Liver (tissue), 9 donors: Measurements from ENCODE around the gene TAF1. TPM values are rescaled to one million over a fixed set of nuclear protein-coding genes. Genes with fewer than 3 reads are reported as not detected.

ENCODE experiments used
- DNase-seq: peaks from one replicate; pipeline ENCODE4 v3.0.0-alpha.2; 2017; ENCODE audit warnings: low spot score
- H3K27ac ChIP-seq, 2 donors: one replicate each; pipeline ENCODE4 v1.7.0; 2013; ENCODE audit warnings: inconsistent platforms in 2 of 2, low read length in 2 of 2, control low read depth in 1 of 2, low read depth in 1 of 2, mild to moderate bottlenecking in 1 of 2
- H3K27me3 ChIP-seq, 4 donors: one replicate each; pipeline versions ENCODE4 v1.6.1 to v1.7.0; 2013; ENCODE audit warnings: low read length in 3 of 4, inconsistent platforms in 1 of 4, mild to moderate bottlenecking in 1 of 4, moderate library complexity in 1 of 4; ENCODE audit not compliant: control insufficient read depth in 4 of 4, insufficient read depth in 4 of 4
- H3K36me3 ChIP-seq, 4 donors: one replicate each; pipeline versions ENCODE4 v1.6.1 to v1.7.0; 2013; ENCODE audit warnings: low read length in 3 of 4, mild to moderate bottlenecking in 3 of 4, low read depth in 1 of 4, moderate library complexity in 1 of 4; ENCODE audit not compliant: control insufficient read depth in 4 of 4, insufficient read depth in 3 of 4
- H3K4me1 ChIP-seq, 4 donors: one replicate each; pipeline versions ENCODE4 v1.6.1 to v1.7.0; 2013; ENCODE audit warnings: low read length in 3 of 4, mild to moderate bottlenecking in 3 of 4, moderate library complexity in 1 of 4; ENCODE audit not compliant: control insufficient read depth in 4 of 4, insufficient read depth in 4 of 4
- H3K4me3 ChIP-seq, 3 donors: one replicate each; pipeline versions ENCODE4 v1.6.1 to v1.7.0; 2013; ENCODE audit warnings: low read length in 3 of 3, control low read depth in 1 of 3, low read depth in 1 of 3, mild to moderate bottlenecking in 1 of 3
- H3K9ac ChIP-seq, 2 donors: one replicate each; pipeline ENCODE4 v1.7.0; 2013; ENCODE audit warnings: low read length in 2 of 2, mild to moderate bottlenecking in 2 of 2, moderate library complexity in 2 of 2, control low read depth in 1 of 2, low read depth in 1 of 2
- H3K9me3 ChIP-seq, 4 donors: one replicate each; pipeline versions ENCODE4 v1.6.1 to v1.7.0; 2013; ENCODE audit warnings: low read length in 3 of 4; ENCODE audit not compliant: control insufficient read depth in 4 of 4
- EGR1 ChIP-seq, 2 donors: IDR thresholded peaks; 2 replicates each; pipeline ENCODE4 v1.6.1; 2016 to 2018; ENCODE audit warnings: antibody characterized with exemption in 2 of 2, low read depth in 2 of 2
- FOXA1 ChIP-seq: IDR thresholded peaks from 2 replicates; pipeline ENCODE4 v1.6.1; 2016; ENCODE audit warnings: antibody characterized with exemption
- FOXA2 ChIP-seq: IDR thresholded peaks from 2 replicates; pipeline ENCODE4 v1.6.1; 2016; ENCODE audit warnings: antibody characterized with exemption
- GABPA ChIP-seq, 2 donors: IDR thresholded peaks in 1 of 2; conservative IDR thresholded peaks in 1 of 2; 2 replicates each; pipeline ENCODE4 v1.6.1; 2016; ENCODE audit warnings: antibody characterized with exemption in 2 of 2, mild to moderate bottlenecking in 1 of 2, moderate library complexity in 1 of 2
- HNF4A ChIP-seq, 2 donors: conservative IDR thresholded peaks; 2 replicates each; pipeline ENCODE4 v1.6.1; 2016; ENCODE audit warnings: antibody characterized with exemption in 2 of 2, mild to moderate bottlenecking in 2 of 2
- JUND ChIP-seq, 2 donors: IDR thresholded peaks; 2 replicates each; pipeline ENCODE4 v1.6.1; 2016; ENCODE audit warnings: antibody characterized with exemption in 2 of 2
- NR2F2 ChIP-seq: IDR thresholded peaks from 2 replicates; pipeline ENCODE4 v1.6.1; 2016; ENCODE audit warnings: antibody characterized with exemption
- RAD21 ChIP-seq, 2 donors: IDR thresholded peaks; 2 replicates each; pipeline ENCODE4 v1.6.1; 2016; ENCODE audit warnings: antibody characterized with exemption in 2 of 2, mild to moderate bottlenecking in 2 of 2
- RXRA ChIP-seq, 2 donors: IDR thresholded peaks; 2 replicates each; pipeline ENCODE4 v1.6.1; 2017 to 2018; ENCODE audit warnings: antibody characterized with exemption in 2 of 2, mild to moderate bottlenecking in 1 of 2
- SP1 ChIP-seq: IDR thresholded peaks from 2 replicates; pipeline ENCODE4 v1.6.1; 2018; ENCODE audit warnings: antibody characterized with exemption, mild to moderate bottlenecking
- TAF1 ChIP-seq: conservative IDR thresholded peaks from 2 replicates; pipeline ENCODE4 v1.6.1; 2016; ENCODE audit warnings: antibody characterized with exemption, mild to moderate bottlenecking
- YY1 ChIP-seq: IDR thresholded peaks from 2 replicates; pipeline ENCODE4 v1.6.1; 2016; ENCODE audit warnings: antibody characterized with exemption, mild to moderate bottlenecking
- WGBS: extraction: QIAGEN DNeasy Blood & Tissue Kit; methylation state at CpG from one replicate; pipeline ENCODE4 v1.1.7; 2013; 5-methylcytosine and 5-hydroxymethylcytosine counted together
- polyA plus RNA-seq, 2 donors: library from polyadenylated mRNA; stranded (reverse) in 1 of 2; unstranded in 1 of 2; fragments of 200-250 nt in 1 of 2; fragments of >200 nt in 1 of 2; fragmentation: Nextera tagmentation in 1 of 2; extraction: Ambion mirVana in 1 of 2; gene quantifications; one replicate each; pipeline versions ENCODE4 v1.2.1 to v1.2.3, GENCODE V29; 2013 to 2015
- total RNA-seq, 2 donors: library from RNA; depleted of rRNA; stranded (reverse); fragments of >200 nt; gene quantifications; one replicate each; pipeline ENCODE4 v1.2.3, GENCODE V29; 2014
- TF ChIP-seq, protein P1 (sequence below): IDR thresholded peaks from 2 replicates; pipeline ENCODE4 v1.6.1; 2016; ENCODE audit warnings: antibody characterized with exemption, mild to moderate bottlenecking
- TF ChIP-seq, protein P2 (sequence below): IDR thresholded peaks from 2 replicates; pipeline ENCODE4 v1.6.1; 2016; ENCODE audit warnings: antibody characterized with exemption
- TF ChIP-seq, protein P3 (sequence below): IDR thresholded peaks from 2 replicates; pipeline ENCODE4 v1.6.1; 2016; ENCODE audit warnings: antibody characterized with exemption
- TF ChIP-seq, protein P4 (sequence below): fragments of 150-350 bp; IDR thresholded peaks from 2 replicates; pipeline ENCODE4 v1.5.1; 2017; ENCODE audit warnings: improper control_type of control experiment, low read depth, low read length; ENCODE audit not compliant: missing input control
- TF ChIP-seq, protein P5 (sequence below): IDR thresholded peaks from 2 replicates; pipeline ENCODE4 v1.6.1; 2016; ENCODE audit warnings: antibody characterized with exemption
- donor health status: healthy.
- donor health status: healthy.
- donor health status: healthy.
- donor health status: healthy.
- donor health status: healthy.

TAF1 gene
- total and polyA plus RNA-seq, 4 donors = 2.8 to 37.7 (median 14.6) TPM

DNA sequence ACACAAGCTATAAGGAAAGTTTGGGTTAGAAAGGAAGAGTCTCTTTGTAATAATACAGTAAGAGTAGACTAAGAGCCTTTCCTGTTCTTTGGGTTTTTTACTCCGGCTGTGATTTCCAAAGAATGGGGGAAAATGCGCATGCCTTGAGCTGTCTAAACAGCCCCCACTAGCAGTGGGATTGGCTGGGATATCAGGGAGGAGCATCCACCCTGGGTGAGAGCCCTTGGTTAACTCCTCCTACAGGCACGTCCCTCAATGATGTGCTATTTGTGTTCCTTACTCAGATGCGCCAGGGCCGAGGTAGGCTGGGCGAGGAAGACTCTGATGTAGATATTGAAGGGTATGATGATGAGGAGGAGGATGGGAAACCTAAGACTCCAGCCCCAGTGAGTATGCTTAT, 92.7 kb downstream of the TAF1 start:
- 98% methylated on average over 6 of the region's 6 CpGs for WGBS

DNA sequence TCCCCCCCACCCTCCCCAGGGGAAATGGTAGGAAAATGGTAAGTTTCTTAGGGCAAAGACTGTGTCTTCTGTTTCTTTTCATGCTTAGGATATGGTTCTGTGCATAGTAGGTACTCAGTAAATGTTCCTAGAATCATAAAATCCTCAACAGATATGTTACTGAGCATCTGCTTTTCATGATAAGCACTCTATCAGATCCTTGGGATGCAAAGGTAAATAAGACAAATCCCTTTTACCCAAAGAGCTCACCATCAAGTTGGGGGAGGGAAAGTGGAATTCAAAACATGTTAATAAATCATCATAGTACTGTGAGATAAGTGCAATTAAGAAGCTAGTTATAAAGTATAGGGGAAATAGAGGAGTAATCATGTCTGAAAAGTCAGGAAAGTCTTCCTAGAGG, 98.8 kb downstream of the TAF1 start:
- Histone ChIP-seq H3K9ac (no peak overlapping the region), H3K27ac (no peak overlapping the region), H3K9me3 (no peaks in the 10 kb centered on the region), H3K27me3 (no peaks in the 10 kb centered on the region), H3K4me3 (no peak overlapping the region), H3K4me1 (no peaks in the 10 kb centered on the region), H3K36me3 (peaks cover 2 to 46% (median 29%) of the 10 kb centered on the region in 4 donors)
- DNase-seq = no peak
- TF ChIP-seq GABPA (IDR thresholded peaks at IDR 0.05 in 1 of 2, conservative IDR thresholded peaks at IDR 0.05 in 1 of 2) (no peak), HNF4A (conservative IDR thresholded peaks at IDR 0.05) (no peak), TAF1 (no peak)

More for the DNA sequence above, 92.7 kb downstream of the TAF1 start:
- no peaks in the 10 kb centered on the region for H3K9me3 ChIP-seq
- no peak overlapping the region for H3K27ac ChIP-seq
- TF ChIP-seq, protein P1, sequence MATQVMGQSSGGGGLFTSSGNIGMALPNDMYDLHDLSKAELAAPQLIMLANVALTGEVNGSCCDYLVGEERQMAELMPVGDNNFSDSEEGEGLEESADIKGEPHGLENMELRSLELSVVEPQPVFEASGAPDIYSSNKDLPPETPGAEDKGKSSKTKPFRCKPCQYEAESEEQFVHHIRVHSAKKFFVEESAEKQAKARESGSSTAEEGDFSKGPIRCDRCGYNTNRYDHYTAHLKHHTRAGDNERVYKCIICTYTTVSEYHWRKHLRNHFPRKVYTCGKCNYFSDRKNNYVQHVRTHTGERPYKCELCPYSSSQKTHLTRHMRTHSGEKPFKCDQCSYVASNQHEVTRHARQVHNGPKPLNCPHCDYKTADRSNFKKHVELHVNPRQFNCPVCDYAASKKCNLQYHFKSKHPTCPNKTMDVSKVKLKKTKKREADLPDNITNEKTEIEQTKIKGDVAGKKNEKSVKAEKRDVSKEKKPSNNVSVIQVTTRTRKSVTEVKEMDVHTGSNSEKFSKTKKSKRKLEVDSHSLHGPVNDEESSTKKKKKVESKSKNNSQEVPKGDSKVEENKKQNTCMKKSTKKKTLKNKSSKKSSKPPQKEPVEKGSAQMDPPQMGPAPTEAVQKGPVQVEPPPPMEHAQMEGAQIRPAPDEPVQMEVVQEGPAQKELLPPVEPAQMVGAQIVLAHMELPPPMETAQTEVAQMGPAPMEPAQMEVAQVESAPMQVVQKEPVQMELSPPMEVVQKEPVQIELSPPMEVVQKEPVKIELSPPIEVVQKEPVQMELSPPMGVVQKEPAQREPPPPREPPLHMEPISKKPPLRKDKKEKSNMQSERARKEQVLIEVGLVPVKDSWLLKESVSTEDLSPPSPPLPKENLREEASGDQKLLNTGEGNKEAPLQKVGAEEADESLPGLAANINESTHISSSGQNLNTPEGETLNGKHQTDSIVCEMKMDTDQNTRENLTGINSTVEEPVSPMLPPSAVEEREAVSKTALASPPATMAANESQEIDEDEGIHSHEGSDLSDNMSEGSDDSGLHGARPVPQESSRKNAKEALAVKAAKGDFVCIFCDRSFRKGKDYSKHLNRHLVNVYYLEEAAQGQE = no peak
- TF ChIP-seq, protein P2, sequence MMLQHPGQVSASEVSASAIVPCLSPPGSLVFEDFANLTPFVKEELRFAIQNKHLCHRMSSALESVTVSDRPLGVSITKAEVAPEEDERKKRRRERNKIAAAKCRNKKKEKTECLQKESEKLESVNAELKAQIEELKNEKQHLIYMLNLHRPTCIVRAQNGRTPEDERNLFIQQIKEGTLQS = no peak
- TF ChIP-seq, protein P3, sequence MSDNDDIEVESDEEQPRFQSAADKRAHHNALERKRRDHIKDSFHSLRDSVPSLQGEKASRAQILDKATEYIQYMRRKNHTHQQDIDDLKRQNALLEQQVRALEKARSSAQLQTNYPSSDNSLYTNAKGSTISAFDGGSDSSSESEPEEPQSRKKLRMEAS = no peak
- TF ChIP-seq JUND (IDR thresholded peaks at IDR 0.05) (no peak), FOXA2 (no peak), RXRA (IDR thresholded peaks at IDR 0.05) (no peak), RAD21 (IDR thresholded peaks at IDR 0.05) (no peak), YY1 (no peak), TAF1 (no peak)
- TF ChIP-seq, protein P4, sequence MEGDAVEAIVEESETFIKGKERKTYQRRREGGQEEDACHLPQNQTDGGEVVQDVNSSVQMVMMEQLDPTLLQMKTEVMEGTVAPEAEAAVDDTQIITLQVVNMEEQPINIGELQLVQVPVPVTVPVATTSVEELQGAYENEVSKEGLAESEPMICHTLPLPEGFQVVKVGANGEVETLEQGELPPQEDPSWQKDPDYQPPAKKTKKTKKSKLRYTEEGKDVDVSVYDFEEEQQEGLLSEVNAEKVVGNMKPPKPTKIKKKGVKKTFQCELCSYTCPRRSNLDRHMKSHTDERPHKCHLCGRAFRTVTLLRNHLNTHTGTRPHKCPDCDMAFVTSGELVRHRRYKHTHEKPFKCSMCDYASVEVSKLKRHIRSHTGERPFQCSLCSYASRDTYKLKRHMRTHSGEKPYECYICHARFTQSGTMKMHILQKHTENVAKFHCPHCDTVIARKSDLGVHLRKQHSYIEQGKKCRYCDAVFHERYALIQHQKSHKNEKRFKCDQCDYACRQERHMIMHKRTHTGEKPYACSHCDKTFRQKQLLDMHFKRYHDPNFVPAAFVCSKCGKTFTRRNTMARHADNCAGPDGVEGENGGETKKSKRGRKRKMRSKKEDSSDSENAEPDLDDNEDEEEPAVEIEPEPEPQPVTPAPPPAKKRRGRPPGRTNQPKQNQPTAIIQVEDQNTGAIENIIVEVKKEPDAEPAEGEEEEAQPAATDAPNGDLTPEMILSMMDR = no peak
- H3K4me1 ChIP-seq = no peaks in the 10 kb centered on the region
- H3K4me3 ChIP-seq = no peak overlapping the region
- DNase-seq = no peak
- H3K9ac ChIP-seq = no peak overlapping the region
- H3K36me3 ChIP-seq = peaks cover 6 to 66% (median 58%) of the 10 kb centered on the region in 4 donors
- no peaks in the 10 kb centered on the region for H3K27me3 ChIP-seq

DNA sequence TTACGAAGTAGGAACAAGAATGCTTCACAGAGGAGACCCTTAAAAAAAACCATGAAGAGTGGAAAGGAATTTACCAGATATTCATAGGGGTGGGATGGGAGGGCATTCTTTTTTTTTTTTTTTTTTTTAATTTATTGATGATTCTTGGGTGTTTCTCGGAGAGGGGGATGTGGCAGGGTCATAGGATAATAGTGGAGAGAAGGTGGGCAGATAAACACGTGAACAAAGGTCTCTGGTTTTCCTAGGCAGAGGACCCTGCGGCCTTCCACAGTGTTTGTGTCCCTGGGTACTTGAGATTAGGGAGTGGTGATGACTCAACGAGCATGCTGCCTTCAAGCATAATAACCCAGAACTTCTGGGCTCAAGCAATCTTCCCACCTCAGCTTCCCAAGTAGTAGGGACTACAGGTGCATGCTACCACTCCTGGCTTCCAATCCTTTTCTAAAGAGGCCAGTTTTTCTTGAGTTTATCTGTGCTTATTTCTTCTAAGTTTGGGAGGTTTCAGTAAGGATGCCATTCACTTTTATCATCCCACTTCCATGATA, 100.9 kb downstream of the TAF1 start:
- Histone ChIP-seq H3K9me3 (no peaks in the 10 kb centered on the region), H3K27me3 (no peaks in the 10 kb centered on the region), H3K4me1 (no peaks in the 10 kb centered on the region), H3K36me3 (peaks cover 0 to 25% (median 11%) of the 10 kb centered on the region in 4 donors), H3K4me3 (no peak overlapping the region), H3K9ac (no peak overlapping the region), H3K27ac (no peak overlapping the region)
- WGBS = 84% methylated on average over 5 of the region's 5 CpGs
- DNase-seq = no peak
- TF ChIP-seq TAF1 = no peak
- TF ChIP-seq, protein P2 = no peak
- TF ChIP-seq, protein P4 = no peak
- no peak for TF ChIP-seq SP1
- TF ChIP-seq NR2F2 = no peak
- no peak for TF ChIP-seq YY1
- TF ChIP-seq FOXA2 = no peak
- TF ChIP-seq FOXA1 = no peak
- TF ChIP-seq GABPA (IDR thresholded peaks at IDR 0.05 in 1 of 2, conservative IDR thresholded peaks at IDR 0.05 in 1 of 2) = no peak
- TF ChIP-seq EGR1 (IDR thresholded peaks at IDR 0.05; ENCODE audit: low read depth in 2 of 2) = no peak
- TF ChIP-seq, protein P5, sequence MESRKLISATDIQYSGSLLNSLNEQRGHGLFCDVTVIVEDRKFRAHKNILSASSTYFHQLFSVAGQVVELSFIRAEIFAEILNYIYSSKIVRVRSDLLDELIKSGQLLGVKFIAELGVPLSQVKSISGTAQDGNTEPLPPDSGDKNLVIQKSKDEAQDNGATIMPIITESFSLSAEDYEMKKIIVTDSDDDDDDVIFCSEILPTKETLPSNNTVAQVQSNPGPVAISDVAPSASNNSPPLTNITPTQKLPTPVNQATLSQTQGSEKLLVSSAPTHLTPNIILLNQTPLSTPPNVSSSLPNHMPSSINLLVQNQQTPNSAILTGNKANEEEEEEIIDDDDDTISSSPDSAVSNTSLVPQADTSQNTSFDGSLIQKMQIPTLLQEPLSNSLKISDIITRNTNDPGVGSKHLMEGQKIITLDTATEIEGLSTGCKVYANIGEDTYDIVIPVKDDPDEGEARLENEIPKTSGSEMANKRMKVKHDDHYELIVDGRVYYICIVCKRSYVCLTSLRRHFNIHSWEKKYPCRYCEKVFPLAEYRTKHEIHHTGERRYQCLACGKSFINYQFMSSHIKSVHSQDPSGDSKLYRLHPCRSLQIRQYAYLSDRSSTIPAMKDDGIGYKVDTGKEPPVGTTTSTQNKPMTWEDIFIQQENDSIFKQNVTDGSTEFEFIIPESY = no peak
